K562 (cell line): ENCODE results near the gene MYO5C. TPM values are rescaled to one million over a fixed set of nuclear protein-coding genes. Genes with fewer than 3 reads are reported as not detected.

Experiments used
- ATAC-seq: fragments of 200-7000 bp; cut with Tn5 transposase; 3 replicates; pipeline ENCODE4 v1.9.1; 2020; ENCODE audit warnings: moderate library complexity
- BruUV-seq: library from RNA; stranded (reverse); fragments of 400-500 nt; replicated peaks from 2 replicates; lab custom pipeline; 2021; lab: Mats Ljungman, UMichigan
- CTCF ChIA-PET: fragments of 300-600 bp; formaldehyde crosslinking; extraction: SDS; loops from one replicate; lab custom pipeline; 2021; ENCODE audit warnings: low intra/inter-chr PET ratio; lab: Yijun Ruan, JAX
- POLR2A ChIA-PET: fragments of 300-600, 350-650 bp; sonication (Branson Sonifier 250); formaldehyde crosslinking; extraction: SDS; loops from one replicate; lab custom pipeline; 2021; ENCODE audit warnings: antibody characterized with exemption, inconsistent platforms; lab: Yijun Ruan, JAX
- DNase-seq, 4 experiments: peaks; one replicate each; pipeline versions ENCODE4 v3.0.0 to v3.0.0-alpha.2; 2011 to 2018; ENCODE audit warnings: low spot score in 3 of 4, mixed read lengths in 3 of 4; ENCODE audit errors: extremely low read depth in 1 of 4
- FAIRE-seq: peaks from 2 replicates; lab custom pipeline; 2011; peaks lifted over from hg19 to GRCh38; lab: Jason Lieb, UNC
- H2AFZ ChIP-seq: 2 replicates; pipeline ENCODE4 v1.6.0; 2011; ENCODE audit warnings: low read depth, low read length, control low read depth, inconsistent platforms
- H3K27ac ChIP-seq: fragments of 200-600 bp; 3 replicates; pipeline ENCODE4 v1.8.0; 2011; ENCODE audit warnings: low read depth, mild to moderate bottlenecking, control low read depth, inconsistent platforms, low read length, moderate library complexity, mixed read lengths; ENCODE audit errors: extremely low read depth
- H3K27me3 ChIP-seq, 2 experiments: fragments of 300-600 bp in 1 of 2; 2 replicates in 1 of 2; 3 replicates in 1 of 2; pipeline versions ENCODE4 v1.6.0 to v1.8.0; 2011; ENCODE audit warnings: inconsistent platforms in 2 of 2, low read length in 2 of 2, mild to moderate bottlenecking in 1 of 2, mixed read lengths in 1 of 2, moderate library complexity in 1 of 2; ENCODE audit not compliant: control insufficient read depth in 2 of 2, insufficient read depth in 2 of 2
- H3K36me3 ChIP-seq: fragments of 300-600 bp; 3 replicates; pipeline ENCODE4 v1.8.0; 2011; ENCODE audit warnings: mild to moderate bottlenecking, low read length, inconsistent platforms; ENCODE audit not compliant: control insufficient read depth, insufficient read depth
- H3K4me1 ChIP-seq, 2 experiments: fragments of 200-600 bp in 1 of 2; replicated peaks in 1 of 2; 2 replicates in 1 of 2; 3 replicates in 1 of 2; pipeline versions ENCODE4 v1.5.1 to v1.8.0; 2011; ENCODE audit warnings: inconsistent platforms in 2 of 2, low read length in 2 of 2, mild to moderate bottlenecking in 1 of 2, mixed read lengths in 1 of 2, moderate library complexity in 1 of 2; ENCODE audit not compliant: control insufficient read depth in 2 of 2, insufficient read depth in 2 of 2
- H3K4me2 ChIP-seq: 2 replicates; pipeline ENCODE4 v1.6.1; 2011; ENCODE audit warnings: low read length, control low read depth, inconsistent platforms, mixed read lengths; ENCODE audit not compliant: insufficient read depth
- H3K4me3 ChIP-seq: fragments of 200-600 bp; sonication (generic), shearing (Covaris generic); 2 replicates; pipeline ENCODE4 v1.5.1; 2016; ENCODE audit warnings: control low read depth, inconsistent platforms
- H3K79me2 ChIP-seq: fragments of 200-600 bp; 3 replicates; pipeline ENCODE4 v1.8.0; 2011; ENCODE audit warnings: low read length, inconsistent platforms; ENCODE audit not compliant: control insufficient read depth, insufficient read depth
- H3K9ac ChIP-seq, 2 experiments: 2 replicates each; pipeline versions ENCODE4 v1.6.0 to v1.6.1; 2011; ENCODE audit warnings: low read depth in 2 of 2, low read length in 2 of 2, control low read depth in 1 of 2, inconsistent platforms in 1 of 2, mild to moderate bottlenecking in 1 of 2, mixed read lengths in 1 of 2; ENCODE audit not compliant: insufficient read depth in 1 of 2
- H3K9me1 ChIP-seq: one replicate; pipeline ENCODE4 v1.6.0; 2011; ENCODE audit warnings: inconsistent platforms, mild to moderate bottlenecking, low read length, moderate library complexity; ENCODE audit not compliant: control insufficient read depth, insufficient read depth
- H3K9me3 ChIP-seq: replicated peaks from 2 replicates; pipeline ENCODE4 v1.5.1; 2011; ENCODE audit warnings: low read depth, low read length, inconsistent platforms; ENCODE audit not compliant: control insufficient read depth, insufficient read depth
- H4K20me1 ChIP-seq: replicated peaks from 2 replicates; pipeline ENCODE4 v1.6.1; 2011; ENCODE audit warnings: low read length, inconsistent platforms, mixed read lengths; ENCODE audit not compliant: control insufficient read depth, insufficient read depth
- CEBPG ChIP-seq, 3 experiments: fragments of 200-800 bp in 1 of 3; sonication (Bioruptor generic) in 1 of 3; sonication (generic) in 1 of 3; formaldehyde crosslinking in 1 of 3; IDR thresholded peaks in 2 of 3; conservative IDR thresholded peaks in 1 of 3; 2 replicates each; pipeline versions ENCODE4 v1.6.1 to v1.8.0; 2016 to 2022; ENCODE audit warnings: missing compliant biosample characterization in 2 of 3, missing genetic modification characterization in 2 of 3, mild to moderate bottlenecking in 1 of 3, missing genetic modification reagents in 1 of 3
- CHD4 ChIP-seq: fragments of 200-600 bp; sonication (generic); IDR thresholded peaks from 3 replicates; pipeline ENCODE4 v1.6.1; 2012; ENCODE audit warnings: low read depth, mild to moderate bottlenecking, mixed read lengths, low read length, inconsistent platforms; ENCODE audit not compliant: insufficient read depth, insufficient replicate concordance, poor library complexity, severe bottlenecking
- ZBTB40 ChIP-seq, 2 experiments: fragments of 450-650 bp in 1 of 2; sonication (generic) in 1 of 2; formaldehyde crosslinking in 1 of 2; IDR thresholded peaks; 2 replicates each; pipeline versions ENCODE4 v1.7.1 to v1.9.0; 2016 to 2022; ENCODE audit warnings: inconsistent platforms in 1 of 2, mild to moderate bottlenecking in 1 of 2, missing genetic modification reagents in 1 of 2
- ZNF384 ChIP-seq: IDR thresholded peaks from 2 replicates; pipeline ENCODE4 v1.6.1; 2012; ENCODE audit warnings: low read depth, low read length, improper control_type of control experiment
- WGBS: fragments of 100-300 bp; shearing (Covaris generic); methylation state at CpG from one replicate; pipeline ENCODE4 v1.1.6; 2016; ENCODE audit warnings: low coverage, mixed read lengths; ENCODE audit not compliant: insufficient coverage; ENCODE audit errors: missing lambda C conversion rate; 5-methylcytosine and 5-hydroxymethylcytosine counted together
- in situ Hi-C: fragments of 300-500 bp; cut with MboI; formaldehyde crosslinking; loops from 4 replicates; pipeline ENCODE4 v1.15.0; 2018; ENCODE audit warnings: inconsistent platforms, mixed read lengths
- intact Hi-C: fragments of 100-400 bp; cut with micrococcal nuclease; formaldehyde crosslinking; loops from 2 replicates; pipeline ENCODE4 v1.14.2; 2022
- polyA plus RNA-seq, 8 experiments: library from polyadenylated mRNA; depleted of rRNA in 4 of 8; stranded (reverse) in 5 of 8; unstranded in 3 of 8; fragments of >200 nt; fragmentation: Nextera tagmentation in 2 of 8; fragmentation: Illumina TruSeq in 1 of 8; extraction: Ambion mirVana in 2 of 8; extraction: Trizol in 1 of 8; gene quantifications; 2 replicates each; pipeline versions ENCODE4 v1.2.1 to v1.2.3, GENCODE V29; 2011 to 2014; ENCODE audit warnings: inconsistent platforms in 1 of 8, missing spikeins in 1 of 8
- total RNA-seq, 7 experiments: library from RNA; depleted of rRNA in 6 of 7; stranded (reverse); fragments of >200 nt in 6 of 7; fragmentation: Illumina TruSeq in 2 of 7; extraction: Trizol in 2 of 7; gene quantifications; 2 replicates each; pipeline versions ENCODE4 v1.2.1 to v1.2.3, GENCODE V29; 2011 to 2021; ENCODE audit warnings: low replicate concordance in 1 of 7

Gene MYO5C
- total and polyA plus RNA-seq, 9 of the 15 experiments (the other 6 are each of a cell fraction or from before 2014, with no cell fraction given): 0.01 to 0.24 TPM; not detected in 7

- TF ChIP-seq CEBPG (CRISPR knock-in tag; IDR thresholded peaks at IDR 0.05): no peak
- no peak for TF ChIP-seq CEBPG (tag; conservative IDR thresholded peaks at IDR 0.05 in 1 of 2, IDR thresholded peaks at IDR 0.05 in 1 of 2)
Measured at GRCh38 chr15:52217186-52217585, 78.4 kb downstream of the MYO5C start (continued).

GRCh38 chr15:52214553-52214952 lies 81.1 kb downstream of the MYO5C start:
- CTCF ChIA-PET: no interaction called here
- WGBS: 0% methylated on average over 1 of the region's 1 CpG
- Histone ChIP-seq H3K27me3 (peaks cover 9 to 12% of the 10 kb centered on the region in 2 experiments; a peak in 4 of 5 replicates), H3K9me1 (no peaks in the 10 kb centered on the region), H3K79me2 (no peaks in the 10 kb centered on the region), H3K9me3 (no peaks in the 10 kb centered on the region), H4K20me1 (no peaks in the 10 kb centered on the region), H3K27ac (no peak overlapping the region), H3K4me1 (peaks cover 0 to 2% of the 10 kb centered on the region in 2 experiments; a peak in 1 of 5 replicates), H3K9ac (no peak overlapping the region), H2AFZ (no peak overlapping the region), H3K4me2 (no peak overlapping the region), H3K4me3 (no peak overlapping the region), H3K36me3 (no peaks in the 10 kb centered on the region)
- no TSS peak for BruUV-seq
- POLR2A ChIA-PET: interaction anchor here (0.6 to 2.3 kb wide), 3 partner anchors 13 to 637 kb away, joined by 3 to 7 read pairs (median 3); no protein-coding TSS in a partner anchor
- FAIRE-seq (no peak), DNase-seq (no peak), ATAC-seq (no peak)
- TF ChIP-seq ZNF384: 0 out of 2 replicates have a peak, but pooled peaks have one; percentile 34
- TF ChIP-seq CHD4: no peak
- peak; percentile 75 for TF ChIP-seq ZBTB40 (IDR thresholded peaks at IDR 0.05)
- peak; percentile 50; the same call in 1 of the 2 replicates for TF ChIP-seq ZBTB40 (CRISPR knock-in tag; IDR thresholded peaks at IDR 0.05)
- in situ Hi-C loops: no loop called here
- intact Hi-C loops: no loop called here
